Liver (tissue), 9 donors: ENCODE data around the gene NBPF11. TPM values are rescaled to one million over a fixed set of nuclear protein-coding genes. Genes with fewer than 3 reads are reported as not detected.
"Not testable (repeated sequence)": the region's sequence is repeated elsewhere in the genome, so short reads cannot be mapped to it uniquely, and the experiment has no call there.

ENCODE experiments used
- DNase-seq: peaks from one replicate; pipeline ENCODE4 v3.0.0-alpha.2; 2017; ENCODE audit warnings: low spot score
- H3K27ac ChIP-seq, 2 donors: one replicate each; pipeline ENCODE4 v1.7.0; 2013; ENCODE audit warnings: inconsistent platforms in 2 of 2, low read length in 2 of 2, control low read depth in 1 of 2, low read depth in 1 of 2, mild to moderate bottlenecking in 1 of 2
- H3K27me3 ChIP-seq, 4 donors: one replicate each; pipeline versions ENCODE4 v1.6.1 to v1.7.0; 2013; ENCODE audit warnings: low read length in 3 of 4, inconsistent platforms in 1 of 4, mild to moderate bottlenecking in 1 of 4, moderate library complexity in 1 of 4; ENCODE audit not compliant: control insufficient read depth in 4 of 4, insufficient read depth in 4 of 4
- H3K36me3 ChIP-seq, 4 donors: one replicate each; pipeline versions ENCODE4 v1.6.1 to v1.7.0; 2013; ENCODE audit warnings: low read length in 3 of 4, mild to moderate bottlenecking in 3 of 4, low read depth in 1 of 4, moderate library complexity in 1 of 4; ENCODE audit not compliant: control insufficient read depth in 4 of 4, insufficient read depth in 3 of 4
- H3K4me1 ChIP-seq, 4 donors: one replicate each; pipeline versions ENCODE4 v1.6.1 to v1.7.0; 2013; ENCODE audit warnings: low read length in 3 of 4, mild to moderate bottlenecking in 3 of 4, moderate library complexity in 1 of 4; ENCODE audit not compliant: control insufficient read depth in 4 of 4, insufficient read depth in 4 of 4
- H3K4me3 ChIP-seq, 3 donors: one replicate each; pipeline versions ENCODE4 v1.6.1 to v1.7.0; 2013; ENCODE audit warnings: low read length in 3 of 3, control low read depth in 1 of 3, low read depth in 1 of 3, mild to moderate bottlenecking in 1 of 3
- H3K9ac ChIP-seq, 2 donors: one replicate each; pipeline ENCODE4 v1.7.0; 2013; ENCODE audit warnings: low read length in 2 of 2, mild to moderate bottlenecking in 2 of 2, moderate library complexity in 2 of 2, control low read depth in 1 of 2, low read depth in 1 of 2
- H3K9me3 ChIP-seq, 4 donors: one replicate each; pipeline versions ENCODE4 v1.6.1 to v1.7.0; 2013; ENCODE audit warnings: low read length in 3 of 4; ENCODE audit not compliant: control insufficient read depth in 4 of 4
- EGR1 ChIP-seq, 2 donors: IDR thresholded peaks; 2 replicates each; pipeline ENCODE4 v1.6.1; 2016 to 2018; ENCODE audit warnings: antibody characterized with exemption in 2 of 2, low read depth in 2 of 2
- GABPA ChIP-seq, 2 donors: IDR thresholded peaks in 1 of 2; conservative IDR thresholded peaks in 1 of 2; 2 replicates each; pipeline ENCODE4 v1.6.1; 2016; ENCODE audit warnings: antibody characterized with exemption in 2 of 2, mild to moderate bottlenecking in 1 of 2, moderate library complexity in 1 of 2
- HNF4A ChIP-seq, 2 donors: conservative IDR thresholded peaks; 2 replicates each; pipeline ENCODE4 v1.6.1; 2016; ENCODE audit warnings: antibody characterized with exemption in 2 of 2, mild to moderate bottlenecking in 2 of 2
- NR2F2 ChIP-seq: IDR thresholded peaks from 2 replicates; pipeline ENCODE4 v1.6.1; 2016; ENCODE audit warnings: antibody characterized with exemption
- RXRA ChIP-seq, 2 donors: IDR thresholded peaks; 2 replicates each; pipeline ENCODE4 v1.6.1; 2017 to 2018; ENCODE audit warnings: antibody characterized with exemption in 2 of 2, mild to moderate bottlenecking in 1 of 2
- SP1 ChIP-seq: IDR thresholded peaks from 2 replicates; pipeline ENCODE4 v1.6.1; 2018; ENCODE audit warnings: antibody characterized with exemption, mild to moderate bottlenecking
- YY1 ChIP-seq: IDR thresholded peaks from 2 replicates; pipeline ENCODE4 v1.6.1; 2016; ENCODE audit warnings: antibody characterized with exemption, mild to moderate bottlenecking
- ZBTB33 ChIP-seq: IDR thresholded peaks from 2 replicates; pipeline ENCODE4 v1.6.1; 2016; ENCODE audit warnings: antibody characterized with exemption
- WGBS: extraction: QIAGEN DNeasy Blood & Tissue Kit; methylation state at CpG from one replicate; pipeline ENCODE4 v1.1.7; 2013; 5-methylcytosine and 5-hydroxymethylcytosine counted together
- polyA plus RNA-seq, 2 donors: library from polyadenylated mRNA; stranded (reverse) in 1 of 2; unstranded in 1 of 2; fragments of 200-250 nt in 1 of 2; fragments of >200 nt in 1 of 2; fragmentation: Nextera tagmentation in 1 of 2; extraction: Ambion mirVana in 1 of 2; gene quantifications; one replicate each; pipeline versions ENCODE4 v1.2.1 to v1.2.3, GENCODE V29; 2013 to 2015
- total RNA-seq, 2 donors: library from RNA; depleted of rRNA; stranded (reverse); fragments of >200 nt; gene quantifications; one replicate each; pipeline ENCODE4 v1.2.3, GENCODE V29; 2014
- TF ChIP-seq, protein P1 (sequence below): IDR thresholded peaks from 2 replicates; pipeline ENCODE4 v1.6.1; 2016; ENCODE audit warnings: antibody characterized with exemption, mild to moderate bottlenecking
- donor health status: healthy.
- donor health status: healthy.
- donor health status: healthy.
- donor health status: healthy.
- donor health status: healthy.

NBPF11 gene
- total RNA-seq (10 to 100 TPM in 1 of 2 donors, 1 to 10 TPM in 1; 4.0 to 12.3 TPM), polyA plus RNA-seq (1 to 10 TPM; 2.4 to 7.4 TPM)

DNA sequence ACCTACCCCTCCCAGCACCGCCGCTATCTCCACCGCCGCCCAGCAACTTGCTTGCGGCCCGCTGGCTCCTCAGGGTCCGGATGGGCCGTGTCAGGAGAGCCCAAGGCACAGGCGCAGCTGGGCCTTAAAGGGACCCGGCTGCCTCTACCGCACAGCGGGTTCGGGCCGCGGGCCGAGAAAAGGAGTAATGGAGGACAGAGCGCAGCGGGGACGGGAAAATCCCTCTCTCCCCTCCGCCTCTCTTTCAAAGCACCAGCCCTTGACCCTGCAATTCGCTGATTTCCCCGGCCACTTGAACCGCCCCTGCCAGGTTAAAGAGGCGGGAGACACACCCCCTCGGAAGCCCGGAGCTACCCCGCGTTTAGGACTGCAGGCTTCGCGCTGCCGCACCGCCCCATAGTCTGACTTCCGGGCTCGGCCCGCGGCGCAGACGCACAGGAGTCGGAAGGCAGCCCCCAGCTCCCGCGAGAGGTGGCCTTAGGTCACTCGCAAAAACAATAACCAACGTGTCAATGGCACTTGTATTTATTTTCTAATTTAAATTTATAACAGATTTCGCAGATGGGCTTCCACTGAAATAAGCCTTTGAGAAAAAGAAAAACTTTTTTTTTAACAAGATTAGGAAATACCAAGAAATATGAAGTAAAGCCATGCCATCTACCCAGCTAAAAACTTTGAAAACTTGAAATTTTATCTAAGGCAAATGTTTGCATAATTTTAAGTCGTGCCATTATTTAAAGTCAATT is at the start of gene NBPF11:
TSS of gene NBPF11 (minus strand) at position 371 of the 746 bp plus-strand sequence. CDS start 25,278 bp downstream, outside the sequence.
- WGBS = under 1% methylated on average over 44 of the region's 45 CpGs
- peak within 1 kb of the TSS; percentile 63 to 66 (median 65) for H3K4me3 ChIP-seq
- H3K36me3 ChIP-seq, H3K9me3 ChIP-seq, H3K27me3 ChIP-seq, H3K4me1 ChIP-seq: not testable (repeated sequence)
- TF ChIP-seq NR2F2 = peak; percentile 30
- TF ChIP-seq EGR1 (IDR thresholded peaks at IDR 0.05; ENCODE audit: low read depth in 2 of 2) = peak in 1 of 2 donors; percentile 37
- TF ChIP-seq, protein P1, sequence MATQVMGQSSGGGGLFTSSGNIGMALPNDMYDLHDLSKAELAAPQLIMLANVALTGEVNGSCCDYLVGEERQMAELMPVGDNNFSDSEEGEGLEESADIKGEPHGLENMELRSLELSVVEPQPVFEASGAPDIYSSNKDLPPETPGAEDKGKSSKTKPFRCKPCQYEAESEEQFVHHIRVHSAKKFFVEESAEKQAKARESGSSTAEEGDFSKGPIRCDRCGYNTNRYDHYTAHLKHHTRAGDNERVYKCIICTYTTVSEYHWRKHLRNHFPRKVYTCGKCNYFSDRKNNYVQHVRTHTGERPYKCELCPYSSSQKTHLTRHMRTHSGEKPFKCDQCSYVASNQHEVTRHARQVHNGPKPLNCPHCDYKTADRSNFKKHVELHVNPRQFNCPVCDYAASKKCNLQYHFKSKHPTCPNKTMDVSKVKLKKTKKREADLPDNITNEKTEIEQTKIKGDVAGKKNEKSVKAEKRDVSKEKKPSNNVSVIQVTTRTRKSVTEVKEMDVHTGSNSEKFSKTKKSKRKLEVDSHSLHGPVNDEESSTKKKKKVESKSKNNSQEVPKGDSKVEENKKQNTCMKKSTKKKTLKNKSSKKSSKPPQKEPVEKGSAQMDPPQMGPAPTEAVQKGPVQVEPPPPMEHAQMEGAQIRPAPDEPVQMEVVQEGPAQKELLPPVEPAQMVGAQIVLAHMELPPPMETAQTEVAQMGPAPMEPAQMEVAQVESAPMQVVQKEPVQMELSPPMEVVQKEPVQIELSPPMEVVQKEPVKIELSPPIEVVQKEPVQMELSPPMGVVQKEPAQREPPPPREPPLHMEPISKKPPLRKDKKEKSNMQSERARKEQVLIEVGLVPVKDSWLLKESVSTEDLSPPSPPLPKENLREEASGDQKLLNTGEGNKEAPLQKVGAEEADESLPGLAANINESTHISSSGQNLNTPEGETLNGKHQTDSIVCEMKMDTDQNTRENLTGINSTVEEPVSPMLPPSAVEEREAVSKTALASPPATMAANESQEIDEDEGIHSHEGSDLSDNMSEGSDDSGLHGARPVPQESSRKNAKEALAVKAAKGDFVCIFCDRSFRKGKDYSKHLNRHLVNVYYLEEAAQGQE = peak; percentile 43
- TF ChIP-seq SP1 = peak; percentile 40
- TF ChIP-seq HNF4A (conservative IDR thresholded peaks at IDR 0.05) = peak in 1 of 2 donors; percentile 37
- TF ChIP-seq GABPA (IDR thresholded peaks at IDR 0.05 in 1 of 2, conservative IDR thresholded peaks at IDR 0.05 in 1 of 2) = peak in 1 of 2 donors; percentile 67
- peak; percentile 96 for TF ChIP-seq ZBTB33
- peak; percentile 48 to 59 for TF ChIP-seq RXRA (IDR thresholded peaks at IDR 0.05)
- peak; percentile 57 for TF ChIP-seq YY1
- peak; percentile 79 for DNase-seq
- H3K9ac ChIP-seq = peak within 1 kb of the TSS; percentile 20 to 65
- peak within 1 kb of the TSS; percentile 76 to 91 for H3K27ac ChIP-seq

DNA sequence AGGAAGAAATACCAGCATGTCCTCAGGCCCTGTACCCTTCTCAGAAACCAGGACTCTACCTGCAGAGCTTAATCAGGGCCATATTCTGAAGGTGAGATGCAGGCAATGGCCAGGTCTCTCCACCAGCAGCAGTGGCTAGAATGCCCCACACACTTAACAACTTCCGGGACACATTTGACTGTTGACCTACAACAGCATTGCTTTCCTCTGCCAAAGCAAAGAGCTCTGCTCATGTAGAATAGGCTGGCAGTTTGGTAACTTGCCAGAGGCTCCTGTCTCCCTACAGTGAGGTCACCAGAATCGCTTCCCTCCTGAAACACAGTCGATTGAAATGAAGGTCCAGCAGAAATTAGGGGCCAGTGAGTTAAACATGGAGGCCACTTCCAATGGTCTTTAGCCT is 45.3 kb upstream of the NBPF11 start:
- not testable (repeated sequence) for H3K9me3 ChIP-seq, H3K27me3 ChIP-seq, H3K27ac ChIP-seq, H3K9ac ChIP-seq, H3K36me3 ChIP-seq, H3K4me3 ChIP-seq, H3K4me1 ChIP-seq, DNase-seq
- WGBS = no CpG with 5 or more reads among the region's 3 CpGs

GRCh38 chr1:148196949-148197348 is 44.9 kb upstream of the NBPF11 start:
- not testable (repeated sequence) for H3K9me3 ChIP-seq, H3K9ac ChIP-seq, H3K27ac ChIP-seq, H3K4me3 ChIP-seq, DNase-seq, H3K36me3 ChIP-seq, H3K4me1 ChIP-seq, H3K27me3 ChIP-seq
- WGBS = no CpG with 5 or more reads among the region's 1 CpG

GRCh38 chr1:148195115-148195514 is 43.0 kb upstream of the NBPF11 start:
- not testable (repeated sequence) for DNase-seq, H3K9me3 ChIP-seq, H3K4me1 ChIP-seq, H3K9ac ChIP-seq, H3K36me3 ChIP-seq, H3K27me3 ChIP-seq, H3K4me3 ChIP-seq, H3K27ac ChIP-seq
- 94% methylated on average over 1 of the region's 2 CpGs for WGBS

- H3K4me1 ChIP-seq, H3K9ac ChIP-seq, DNase-seq, H3K36me3 ChIP-seq, H3K27me3 ChIP-seq, H3K27ac ChIP-seq, H3K4me3 ChIP-seq, H3K9me3 ChIP-seq: not testable (repeated sequence)
Measured at GRCh38 chr1:148188768-148189167, 36.7 kb upstream of the NBPF11 start.

DNA sequence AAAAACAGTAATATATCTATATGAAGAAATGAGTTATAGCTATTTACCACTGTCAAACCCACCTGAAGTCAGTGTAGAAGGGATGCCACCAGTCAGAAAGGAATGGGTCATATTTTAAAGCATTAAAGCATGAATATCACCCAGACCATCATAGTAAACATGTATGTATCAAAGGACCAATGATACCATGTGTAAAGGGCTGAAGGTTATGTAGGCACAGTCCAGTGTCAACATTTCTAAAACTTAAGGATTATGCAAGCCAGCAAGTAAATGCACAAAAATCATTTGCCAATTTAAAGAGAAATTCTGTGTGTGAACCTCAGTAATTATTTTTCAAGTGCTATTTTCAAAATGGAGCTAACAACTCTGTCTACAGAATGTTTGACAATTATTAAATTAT is 26.6 kb upstream of the NBPF11 start:
- DNase-seq, H3K27ac ChIP-seq, H3K4me3 ChIP-seq, H3K9me3 ChIP-seq, H3K27me3 ChIP-seq, H3K4me1 ChIP-seq, H3K36me3 ChIP-seq, H3K9ac ChIP-seq: not testable (repeated sequence)
